Natural killer cell (primary cell): ENCODE results near the gene IL2RG. TPM values are rescaled to one million over a fixed set of nuclear protein-coding genes. Genes with fewer than 3 reads are reported as not detected.

Experiments
- total RNA-seq, 4 donors: library from RNA; stranded (reverse); fragments of 120-200 nt in 1 of 4; gene quantifications; one replicate each; pipeline versions ENCODE4 v1.2.3 to v1.2.4, GENCODE V29; 2013 to 2022

IL2RG gene
- total RNA-seq, 3 donors from 2014 or later (not counting 1 experiment from before 2014, with no cell fraction given) = 506 to 577 (median 550) TPM

Other genes starting within 250 kb of the IL2RG start
- gene TEX11, start 202.9 kb downstream of the IL2RG start, total RNA-seq = not detected
- gene SLC7A3, start 180.5 kb downstream of the IL2RG start, total RNA-seq = not detected
- 10 to 100 TPM; 36.0 to 40.1 (median 38.6) TPM for gene SNX12, start 43.2 kb downstream of the IL2RG start, total RNA-seq
- 10 to 100 TPM; 47.3 to 57.2 (median 51.2) TPM for gene FOXO4, start 15.7 kb downstream of the IL2RG start, total RNA-seq
- gene CXorf65, start 4.8 kb downstream of the IL2RG start, total RNA-seq = 100 to 1,000 TPM in 1 of 3 donors, 10 to 100 TPM in 2; 55.8 to 117 (median 92.8) TPM
- 100 to 1,000 TPM; 111 to 156 (median 115) TPM for gene MED12, start 7.0 kb upstream of the IL2RG start, total RNA-seq
- gene NLGN3, start 33.3 kb upstream of the IL2RG start, total RNA-seq = 1 to 10 TPM; 4.0 to 4.3 (median 4.0) TPM
- not detected for gene GJB1, start 111.6 kb upstream of the IL2RG start, total RNA-seq
- 10 to 100 TPM; 18.0 to 21.0 (median 20.4) TPM for gene ZMYM3, start 142.6 kb upstream of the IL2RG start, total RNA-seq
- gene NONO, start 172.1 kb upstream of the IL2RG start, total RNA-seq = 100 to 1,000 TPM; 370 to 454 (median 439) TPM
- 1 to 10 TPM; 2.2 to 3.0 (median 2.4) TPM for gene ITGB1BP2, start 190.2 kb upstream of the IL2RG start, total RNA-seq